Astrocyte (in vitro differentiated cells and primary cell): ENCODE measurements around the gene JAZF1. TPM values are rescaled to one million over a fixed set of nuclear protein-coding genes. Genes with fewer than 3 reads are reported as not detected.

Experiments used
- DNase-seq: peaks from one replicate; pipeline ENCODE4 v3.0.0-alpha.2; 2010; ENCODE audit warnings: low read depth
- FAIRE-seq: peaks from 2 replicates; lab custom pipeline; 2011; peaks lifted over from hg19 to GRCh38; lab: Jason Lieb, UNC
- H2AFZ ChIP-seq: 2 replicates; pipeline ENCODE4 v1.6.0; 2012; ENCODE audit warnings: low read depth, low read length, inconsistent platforms
- H3K27ac ChIP-seq: 2 replicates; pipeline ENCODE4 v1.5.1; 2011; ENCODE audit warnings: low read depth, low read length, inconsistent platforms
- H3K27me3 ChIP-seq: 2 replicates; pipeline ENCODE4 v1.6.0; 2011; ENCODE audit warnings: low read length, inconsistent platforms; ENCODE audit not compliant: insufficient read depth
- H3K36me3 ChIP-seq: 2 replicates; pipeline ENCODE4 v1.5.1; 2011; ENCODE audit warnings: low read length, inconsistent platforms; ENCODE audit not compliant: insufficient read depth
- H3K4me1 ChIP-seq: 2 replicates; pipeline ENCODE4 v1.5.1; 2011; ENCODE audit warnings: low read length, inconsistent platforms; ENCODE audit not compliant: insufficient read depth
- H3K4me2 ChIP-seq: 2 replicates; pipeline ENCODE4 v1.6.0; 2012; ENCODE audit warnings: low read length, inconsistent platforms
- H3K4me3 ChIP-seq: 2 replicates; pipeline ENCODE4 v1.5.1; 2011; ENCODE audit warnings: low read depth, mild to moderate bottlenecking, low read length, inconsistent platforms; ENCODE audit not compliant: insufficient read depth
- H3K79me2 ChIP-seq: 2 replicates; pipeline ENCODE4 v1.6.0; 2012; ENCODE audit warnings: mild to moderate bottlenecking, low read length, inconsistent platforms; ENCODE audit not compliant: insufficient read depth
- H3K9ac ChIP-seq: 2 replicates; pipeline ENCODE4 v1.6.0; 2012; ENCODE audit warnings: mild to moderate bottlenecking, low read length, inconsistent platforms
- H3K9me3 ChIP-seq: 2 replicates; pipeline ENCODE4 v1.5.1; 2012; ENCODE audit warnings: low read depth, mild to moderate bottlenecking, low read length, inconsistent platforms; ENCODE audit not compliant: insufficient read depth
- H4K20me1 ChIP-seq: 2 replicates; pipeline ENCODE4 v1.6.0; 2012; ENCODE audit warnings: low read length, inconsistent platforms; ENCODE audit not compliant: insufficient read depth
- H3K27ac Mint-ChIP-seq: one replicate; pipeline ENCODE4 v1.8.0; 2021; ENCODE audit warnings: mild to moderate bottlenecking, mixed read lengths; ENCODE audit not compliant: unreplicated experiment
- H3K27me3 Mint-ChIP-seq: one replicate; pipeline ENCODE4 v1.8.0; 2021; ENCODE audit warnings: low read depth, mixed read lengths; ENCODE audit not compliant: unreplicated experiment
- H3K36me3 Mint-ChIP-seq: one replicate; pipeline ENCODE4 v1.8.0; 2021; ENCODE audit warnings: low read depth, mixed read lengths; ENCODE audit not compliant: unreplicated experiment
- H3K4me1 Mint-ChIP-seq: one replicate; pipeline ENCODE4 v1.8.0; 2021; ENCODE audit warnings: low read depth, mixed read lengths; ENCODE audit not compliant: unreplicated experiment
- H3K4me3 Mint-ChIP-seq: one replicate; pipeline ENCODE4 v1.8.0; 2021; ENCODE audit warnings: mild to moderate bottlenecking, moderate library complexity, mixed read lengths; ENCODE audit not compliant: unreplicated experiment
- H3K9me3 Mint-ChIP-seq: one replicate; pipeline ENCODE4 v1.8.0; 2021; ENCODE audit warnings: mild to moderate bottlenecking, mixed read lengths; ENCODE audit not compliant: unreplicated experiment
- EZH2 ChIP-seq: IDR thresholded peaks from 2 replicates; pipeline ENCODE4 v1.6.1; 2012; ENCODE audit warnings: mild to moderate bottlenecking, low read length, inconsistent platforms; ENCODE audit not compliant: insufficient read depth
- total RNA-seq: library from RNA; stranded (reverse); gene quantifications from 2 replicates; pipeline ENCODE4 v1.2.1, GENCODE V29; 2021
- TF ChIP-seq, protein P1 (sequence below): IDR thresholded peaks from 2 replicates; pipeline ENCODE4 v1.5.1; 2011; ENCODE audit warnings: low read depth, mild to moderate bottlenecking, inconsistent platforms, low read length, moderate library complexity; ENCODE audit not compliant: insufficient read depth

JAZF1 gene
- total RNA-seq, 1 donor from 2014 or later = 20.1 TPM

DNA sequence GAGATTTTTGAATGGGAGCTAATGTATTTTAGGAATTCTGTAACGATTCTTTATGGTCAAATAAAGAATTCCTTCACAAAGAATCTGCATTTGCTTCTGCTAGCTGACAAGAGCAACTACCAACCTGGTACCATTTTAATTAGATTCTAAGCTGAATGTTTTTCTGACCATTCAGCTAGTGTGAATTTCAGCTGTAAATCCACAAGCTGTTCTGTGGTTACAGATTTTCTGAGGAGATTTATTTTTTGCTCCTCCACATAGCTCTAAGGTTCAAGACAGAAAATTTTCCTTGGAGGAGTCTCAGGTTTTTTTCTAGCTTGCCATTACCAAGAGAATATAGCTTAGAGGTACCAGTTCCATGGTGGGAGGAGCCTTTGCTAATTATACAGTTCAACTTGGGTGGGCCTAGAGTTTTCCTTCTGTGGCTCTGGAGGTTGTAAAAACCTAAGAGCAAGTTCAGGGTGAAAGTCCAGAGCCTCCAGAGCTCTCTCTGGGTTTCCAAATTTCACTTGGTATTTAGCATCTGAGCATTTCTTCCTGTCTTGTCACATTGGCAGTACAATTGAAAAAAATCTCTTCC, 120.1 kb downstream of the JAZF1 start:
- peaks cover 17% of the 10 kb centered on the region for H4K20me1 ChIP-seq
- H3K4me3 Mint-ChIP-seq = no peak overlapping the region
- no peaks in the 10 kb centered on the region for H3K36me3 ChIP-seq
- TF ChIP-seq, protein P1, sequence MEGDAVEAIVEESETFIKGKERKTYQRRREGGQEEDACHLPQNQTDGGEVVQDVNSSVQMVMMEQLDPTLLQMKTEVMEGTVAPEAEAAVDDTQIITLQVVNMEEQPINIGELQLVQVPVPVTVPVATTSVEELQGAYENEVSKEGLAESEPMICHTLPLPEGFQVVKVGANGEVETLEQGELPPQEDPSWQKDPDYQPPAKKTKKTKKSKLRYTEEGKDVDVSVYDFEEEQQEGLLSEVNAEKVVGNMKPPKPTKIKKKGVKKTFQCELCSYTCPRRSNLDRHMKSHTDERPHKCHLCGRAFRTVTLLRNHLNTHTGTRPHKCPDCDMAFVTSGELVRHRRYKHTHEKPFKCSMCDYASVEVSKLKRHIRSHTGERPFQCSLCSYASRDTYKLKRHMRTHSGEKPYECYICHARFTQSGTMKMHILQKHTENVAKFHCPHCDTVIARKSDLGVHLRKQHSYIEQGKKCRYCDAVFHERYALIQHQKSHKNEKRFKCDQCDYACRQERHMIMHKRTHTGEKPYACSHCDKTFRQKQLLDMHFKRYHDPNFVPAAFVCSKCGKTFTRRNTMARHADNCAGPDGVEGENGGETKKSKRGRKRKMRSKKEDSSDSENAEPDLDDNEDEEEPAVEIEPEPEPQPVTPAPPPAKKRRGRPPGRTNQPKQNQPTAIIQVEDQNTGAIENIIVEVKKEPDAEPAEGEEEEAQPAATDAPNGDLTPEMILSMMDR = no peak
- TF ChIP-seq EZH2 = no peak
- DNase-seq = no peak
- no peak for FAIRE-seq
- no peaks in the 10 kb centered on the region for H3K27me3 Mint-ChIP-seq
- no peaks in the 10 kb centered on the region for H3K79me2 ChIP-seq
- no peaks in the 10 kb centered on the region for H3K9me3 Mint-ChIP-seq
- peaks cover 8% of the 10 kb centered on the region for H3K4me1 ChIP-seq
- H3K4me1 Mint-ChIP-seq = peaks cover 38% of the 10 kb centered on the region
- no peak overlapping the region for H3K9ac ChIP-seq
- no peak overlapping the region for H3K4me2 ChIP-seq
- H3K36me3 Mint-ChIP-seq = peaks cover 1% of the 10 kb centered on the region
- H3K27me3 ChIP-seq = no peaks in the 10 kb centered on the region
- no peaks in the 10 kb centered on the region for H3K9me3 ChIP-seq
- no peak overlapping the region for H3K27ac ChIP-seq
- peak overlapping the region; percentile 3 for H3K27ac Mint-ChIP-seq
- no peak overlapping the region for H3K4me3 ChIP-seq
- no peak overlapping the region for H2AFZ ChIP-seq

DNA sequence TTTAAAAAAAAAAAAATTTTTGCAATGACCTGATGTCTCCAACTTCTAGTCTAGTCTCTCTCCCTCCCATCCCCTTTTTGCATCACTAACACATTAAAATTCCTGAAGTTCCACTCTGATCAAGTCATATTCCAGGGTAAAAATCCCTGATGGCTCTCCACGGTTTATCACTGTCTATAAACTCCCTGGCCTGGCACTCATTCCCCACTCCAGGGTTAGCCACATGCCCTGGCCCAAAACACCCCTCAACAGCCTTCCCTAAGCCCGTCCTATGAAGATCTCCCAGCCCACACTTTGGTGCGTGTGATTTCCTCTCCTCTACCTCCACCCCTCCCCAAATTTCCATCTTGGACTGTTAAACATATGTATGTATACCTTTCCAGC, 125.4 kb downstream of the JAZF1 start:
- peak overlapping the region; percentile 96 for H3K27ac Mint-ChIP-seq
- H3K9me3 ChIP-seq = no peaks in the 10 kb centered on the region
- peaks cover 51% of the 10 kb centered on the region for H3K4me1 Mint-ChIP-seq
- no peak for TF ChIP-seq EZH2
- TF ChIP-seq, protein P1 = no peak
- H3K36me3 ChIP-seq = no peaks in the 10 kb centered on the region
- H3K27ac ChIP-seq = no peak overlapping the region
- peaks cover 3% of the 10 kb centered on the region for H3K4me1 ChIP-seq
- no peak overlapping the region for H3K4me3 Mint-ChIP-seq
- FAIRE-seq (peak; percentile 23), DNase-seq (peak; percentile 45)
- no peaks in the 10 kb centered on the region for H3K27me3 ChIP-seq
- H2AFZ ChIP-seq = no peak overlapping the region
- H3K79me2 ChIP-seq = no peaks in the 10 kb centered on the region
- H3K9ac ChIP-seq = no peak overlapping the region
- no peaks in the 10 kb centered on the region for H3K9me3 Mint-ChIP-seq
- H3K36me3 Mint-ChIP-seq = peaks cover 1% of the 10 kb centered on the region
- H3K4me3 ChIP-seq = no peak overlapping the region
- peak overlapping the region; percentile 23 for H3K4me2 ChIP-seq
- no peaks in the 10 kb centered on the region for H4K20me1 ChIP-seq
- no peaks in the 10 kb centered on the region for H3K27me3 Mint-ChIP-seq

DNA sequence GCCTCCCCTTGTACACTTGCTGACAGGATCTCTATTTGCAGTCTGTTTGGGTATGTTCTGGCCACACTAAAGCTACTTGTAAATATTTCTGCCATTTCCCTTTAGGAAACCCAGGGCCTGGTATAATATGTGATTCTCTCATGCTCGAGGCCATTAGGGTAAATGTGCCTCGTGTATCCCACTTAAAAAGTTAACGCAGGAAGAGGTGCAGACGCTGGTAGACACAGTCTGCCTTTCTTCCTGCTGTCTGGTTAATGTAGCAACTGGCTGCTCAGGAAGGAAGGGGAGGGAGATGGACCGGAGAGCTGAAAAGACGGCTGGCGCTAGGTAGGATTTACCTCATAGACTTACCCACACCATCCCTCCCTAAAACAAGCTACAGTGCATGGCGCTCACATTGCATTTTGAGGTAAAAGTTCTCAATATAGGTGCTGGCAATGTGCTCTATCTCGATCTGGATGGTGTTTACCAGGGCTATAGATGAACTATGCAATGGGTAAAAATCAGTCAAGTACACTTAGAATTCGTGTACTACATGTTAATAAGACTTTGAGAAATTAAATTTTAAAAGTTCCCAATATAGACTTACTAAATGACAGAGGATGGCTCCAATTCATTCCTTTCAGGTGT, 125.9 kb downstream of the JAZF1 start:
- peaks cover 49% of the 10 kb centered on the region for H3K4me1 Mint-ChIP-seq
- DNase-seq (no peak), FAIRE-seq (no peak)
- H3K4me2 ChIP-seq = no peak overlapping the region
- H3K4me3 Mint-ChIP-seq = no peak overlapping the region
- H2AFZ ChIP-seq = no peak overlapping the region
- H4K20me1 ChIP-seq = no peaks in the 10 kb centered on the region
- no peaks in the 10 kb centered on the region for H3K9me3 ChIP-seq
- no peaks in the 10 kb centered on the region for H3K27me3 ChIP-seq
- no peak overlapping the region for H3K9ac ChIP-seq
- no peaks in the 10 kb centered on the region for H3K27me3 Mint-ChIP-seq
- H3K4me3 ChIP-seq = no peak overlapping the region
- H3K4me1 ChIP-seq = peaks cover 3% of the 10 kb centered on the region
- H3K9me3 Mint-ChIP-seq = no peaks in the 10 kb centered on the region
- no peaks in the 10 kb centered on the region for H3K36me3 ChIP-seq
- TF ChIP-seq, protein P1 = no peak
- TF ChIP-seq EZH2 = no peak
- H3K36me3 Mint-ChIP-seq = peaks cover 1% of the 10 kb centered on the region
- H3K27ac Mint-ChIP-seq = peak overlapping the region; percentile 96
- no peaks in the 10 kb centered on the region for H3K79me2 ChIP-seq
- no peak overlapping the region for H3K27ac ChIP-seq
